Activated CD4-positive, alpha-beta T cell treated with anti-CD3 and anti-CD28 coated beads for 24 hours (primary cell): Measurements from ENCODE around the gene RBM38.

Experiments
- DNase-seq, 2 donors: peaks; one replicate each; pipeline ENCODE4 v3.0.0-alpha.2; 2020; ENCODE audit warnings: low read depth in 2 of 2

The RBM38 gene

GRCh38 chr20:57404006-57404405 lies 12.8 kb downstream of the RBM38 start:
- DNase-seq: no peak

- no peak for DNase-seq
Observed at GRCh38 chr20:57404419-57405072, 13.3 kb downstream of the RBM38 start.

- no peak for DNase-seq
Observed at GRCh38 chr20:57405236-57406016, 14.2 kb downstream of the RBM38 start.

- no peak for DNase-seq
Observed at GRCh38 chr20:57407541-57407956, 16.4 kb downstream of the RBM38 start.

GRCh38 chr20:57408131-57408530 lies 16.9 kb downstream of the RBM38 start:
- DNase-seq: no peak

GRCh38 chr20:57408536-57409233 lies 17.5 kb downstream of the RBM38 start:
- DNase-seq: no peak

GRCh38 chr20:57409316-57409671 lies 18.1 kb downstream of the RBM38 start:
- no peak for DNase-seq

- DNase-seq: no peak
Observed at GRCh38 chr20:57409672-57410397, 18.6 kb downstream of the RBM38 start.

- DNase-seq: no peak
Observed at GRCh38 chr20:57410398-57410920, 19.3 kb downstream of the RBM38 start.

GRCh38 chr20:57410924-57411323 lies 19.7 kb downstream of the RBM38 start:
- no peak for DNase-seq

- DNase-seq: no peak
Observed at GRCh38 chr20:57411406-57412283, 20.4 kb downstream of the RBM38 start.

- no peak for DNase-seq
Observed at GRCh38 chr20:57412347-57413029, 21.3 kb downstream of the RBM38 start.

- no peak for DNase-seq
Observed at GRCh38 chr20:57413986-57414385, 22.8 kb downstream of the RBM38 start.

GRCh38 chr20:57414867-57415592 lies 23.8 kb downstream of the RBM38 start:
- DNase-seq: no peak

- no peak for DNase-seq
Observed at GRCh38 chr20:57415771-57416170, 24.6 kb downstream of the RBM38 start.

GRCh38 chr20:57416296-57417022 lies 25.3 kb downstream of the RBM38 start:
- DNase-seq: no peak

- DNase-seq: no peak
Observed at GRCh38 chr20:57417051-57417689, 26.0 kb downstream of the RBM38 start.
